ENCODE results near the gene RBMS1. TPM values are rescaled to one million over a fixed set of nuclear protein-coding genes. Genes with fewer than 3 reads are reported as not detected.

Gene RBMS1
- total and polyA plus RNA-seq, 2 of the 4 experiments (the other 2 are of a cell fraction): 43.5 to 64.9 TPM

DNA sequence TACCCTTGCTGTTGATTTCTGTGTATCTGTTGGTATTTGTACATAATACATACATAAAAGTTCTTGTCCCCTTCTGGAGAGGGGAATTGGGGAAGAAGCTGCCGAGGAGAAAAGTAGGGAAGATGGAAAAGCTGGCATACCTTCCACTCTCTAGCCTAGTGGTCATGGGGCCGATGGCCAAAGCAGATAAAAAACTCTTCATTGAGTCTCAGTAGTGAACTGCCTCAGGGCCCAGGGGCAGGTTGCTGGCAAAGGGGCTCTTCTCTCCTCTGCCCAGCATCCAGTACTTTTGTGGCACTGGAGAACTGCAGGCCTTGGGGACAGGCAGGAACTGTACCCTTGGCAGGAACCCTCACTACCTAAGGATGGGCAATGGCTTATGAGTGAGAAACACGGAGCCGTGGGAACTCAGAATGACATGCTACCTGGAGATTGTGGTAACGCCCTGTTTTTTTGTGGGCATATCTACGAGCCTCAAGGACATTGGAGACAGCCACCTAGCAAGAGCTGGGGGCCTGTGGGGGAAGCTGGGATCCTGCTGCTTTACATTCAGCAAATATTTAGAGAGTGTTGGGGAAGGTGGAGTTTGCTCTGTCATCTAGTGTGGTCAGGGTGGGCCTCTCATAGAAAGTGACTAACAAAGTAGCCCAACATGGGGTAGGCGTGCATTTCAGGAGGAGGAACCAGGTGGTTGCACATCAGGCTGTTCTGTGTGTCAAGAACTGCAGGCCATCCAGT is 270.9 kb downstream of the RBMS1 start:
- peak overlapping the region; percentile 98 for H3K4ac ChIP-seq (ENCODE audit: low read depth, low read length)
- peak overlapping the region; percentile 82 to 97; a peak in 2 of 4 replicates for H4K8ac ChIP-seq (ENCODE audit: low read depth in 2 of 2, low read length in 2 of 2)
- BruUV-seq (replicated peaks): no TSS peak
- H3K27me3 ChIP-seq (ENCODE audit: control insufficient read depth, insufficient read depth, low read length): no peaks in the 10 kb centered on the region
- no peaks in the 10 kb centered on the region for H3K9me3 ChIP-seq (ENCODE audit: control insufficient read depth, insufficient read depth, low read length)
- peaks cover 37% of the 10 kb centered on the region for H3K9me1 ChIP-seq (ENCODE audit: insufficient read depth, low read length)
- no peak overlapping the region for H2AK9ac ChIP-seq (replicated peaks; ENCODE audit: low read depth, low read length, poor library complexity)
- H3K18ac ChIP-seq (ENCODE audit: low read depth, low read length): peak overlapping the region; percentile 82; the same call in 1 of the 2 replicates
- H2BK5ac ChIP-seq (ENCODE audit: low read depth, low read length, poor library complexity, severe bottlenecking): peak overlapping the region; percentile 97
- no peak overlapping the region for H3K4me3 ChIP-seq (ENCODE audit: insufficient read depth, low read depth, low read length)
- POLR2A ChIA-PET (ENCODE audit: unreplicated experiment): no interaction called here
- peak overlapping the region; percentile 93 for H2AK5ac ChIP-seq (ENCODE audit: low read depth, low read length)
- H2BK15ac ChIP-seq (ENCODE audit: low read depth, low read length): peak overlapping the region; percentile 90; the same call in 2 of the 3 replicates
- no peak overlapping the region for H2AFZ ChIP-seq (replicated peaks; ENCODE audit: low read length, poor library complexity)
- peak overlapping the region; percentile 99 for H4K91ac ChIP-seq (ENCODE audit: insufficient read depth, low read depth, low read length)
- H3K9ac ChIP-seq (ENCODE audit: low read depth, low read length): no peak overlapping the region
- CTCF ChIA-PET: interaction anchor here (1.1 kb wide), 1 partner anchor 772 kb away, joined by 3 read pairs; no protein-coding TSS in a partner anchor
- no peak overlapping the region for H3K4me2 ChIP-seq (ENCODE audit: low read depth, low read length)
- H3K23ac ChIP-seq (ENCODE audit: low read depth, low read length): peak overlapping the region; percentile 96; the same call in 1 of the 2 replicates
- H3K14ac ChIP-seq (replicated peaks; ENCODE audit: low read depth, low read length): peak overlapping the region; percentile 98
- dilution Hi-C loops (cut with HindIII; ENCODE audit: low sequenced_read_pairs, unreplicated experiment) (no loop called here), in situ Hi-C loops (cut with MboI; ENCODE audit: low sequenced_read_pairs) (no loop called here), intact Hi-C loops (cut with micrococcal nuclease) (no loop called here)
- peak overlapping the region; percentile 92 for H2BK20ac ChIP-seq (ENCODE audit: low read depth, low read length)
- peaks cover 36% of the 10 kb centered on the region for H3K4me1 ChIP-seq (ENCODE audit: control insufficient read depth, insufficient read depth, low read length)
- no peaks in the 10 kb centered on the region for H3K36me3 ChIP-seq (ENCODE audit: control insufficient read depth, insufficient read depth, low read length)
- H4K5ac ChIP-seq (ENCODE audit: low read depth, low read length): peak overlapping the region; percentile 92; the same call in 1 of the 2 replicates
- ATAC-seq (ENCODE audit: low read depth) (no peak), DNase-seq (no peak)
- 100% methylated on average over 1 of the region's 7 CpGs; no CpG with 5 or more reads in 1 of the 2 experiments for WGBS, 2 experiments (ENCODE audit: extremely low coverage in 2 of 2, insufficient read length in 1 of 2)
- H3K79me1 ChIP-seq (ENCODE audit: low read depth in 1 of 2, low read length in 2 of 2): peaks cover 0 to 5% of the 10 kb centered on the region in 2 experiments; a peak in 1 of 4 replicates
- H3K27ac ChIP-seq (ENCODE audit: insufficient read depth, low read length): no peak overlapping the region
- peak overlapping the region; percentile 98 for H2BK120ac ChIP-seq (ENCODE audit: low read depth, low read length)
- no peaks in the 10 kb centered on the region for H4K20me1 ChIP-seq (ENCODE audit: insufficient read depth, low read length)
- TF ChIP-seq SMC3 (IDR thresholded peaks at IDR 0.05; ENCODE audit: low read depth, low read length) (no peak), MXI1 (IDR thresholded peaks at IDR 0.05; ENCODE audit: borderline replicate concordance, low read depth, low read length) (no peak), RCOR1 (IDR thresholded peaks at IDR 0.05; ENCODE audit: insufficient replicate concordance, low read length) (no peak), RAD21 (IDR thresholded peaks at IDR 0.05; ENCODE audit: low read length) (no peak), NFE2L2 (IDR thresholded peaks at IDR 0.05; ENCODE audit: low read depth, low read length) (no peak)
- H3K56ac ChIP-seq (ENCODE audit: extremely low read depth, insufficient read depth, low read length): no peak overlapping the region

Measured in IMR-90 (cell line).